Osteocyte (in vitro differentiated cells): ENCODE results near the gene ABCA5. TPM values are rescaled to one million over a fixed set of nuclear protein-coding genes. Genes with fewer than 3 reads are reported as not detected.

Experiments used
- DNase-seq: peaks from one replicate; pipeline ENCODE4 v3.0.0; 2021; ENCODE audit warnings: mixed read lengths; ENCODE audit not compliant: unreplicated experiment; ENCODE audit errors: extremely low spot score
- H3K27ac Mint-ChIP-seq: one replicate; pipeline ENCODE4 v1.8.0; 2021; ENCODE audit warnings: mild to moderate bottlenecking, mixed read lengths; ENCODE audit not compliant: unreplicated experiment
- H3K27me3 Mint-ChIP-seq: one replicate; pipeline ENCODE4 v1.8.0; 2021; ENCODE audit warnings: mixed read lengths; ENCODE audit not compliant: unreplicated experiment
- H3K36me3 Mint-ChIP-seq: one replicate; pipeline ENCODE4 v1.8.0; 2021; ENCODE audit warnings: mixed read lengths; ENCODE audit not compliant: unreplicated experiment
- H3K4me1 Mint-ChIP-seq: one replicate; pipeline ENCODE4 v1.8.0; 2021; ENCODE audit warnings: mixed read lengths; ENCODE audit not compliant: unreplicated experiment
- H3K4me3 Mint-ChIP-seq: one replicate; pipeline ENCODE4 v1.8.0; 2021; ENCODE audit warnings: mild to moderate bottlenecking, moderate library complexity, mixed read lengths; ENCODE audit not compliant: unreplicated experiment
- H3K9me3 Mint-ChIP-seq: one replicate; pipeline ENCODE4 v1.8.0; 2021; ENCODE audit warnings: mixed read lengths; ENCODE audit not compliant: unreplicated experiment
- total RNA-seq: library from RNA; stranded (reverse); gene quantifications from 2 replicates; pipeline ENCODE4 v1.2.1, GENCODE V29; 2021
- TF ChIP-seq, protein P1 (sequence below): fragments of 200-600 bp; sonication (generic); IDR thresholded peaks from 2 replicates; pipeline ENCODE4 v1.5.0; 2021; ENCODE audit warnings: antibody characterized with exemption, mild to moderate bottlenecking, moderate library complexity

The ABCA5 gene
- total RNA-seq, 1 donor from 2014 or later, result 15.9 TPM

DNA sequence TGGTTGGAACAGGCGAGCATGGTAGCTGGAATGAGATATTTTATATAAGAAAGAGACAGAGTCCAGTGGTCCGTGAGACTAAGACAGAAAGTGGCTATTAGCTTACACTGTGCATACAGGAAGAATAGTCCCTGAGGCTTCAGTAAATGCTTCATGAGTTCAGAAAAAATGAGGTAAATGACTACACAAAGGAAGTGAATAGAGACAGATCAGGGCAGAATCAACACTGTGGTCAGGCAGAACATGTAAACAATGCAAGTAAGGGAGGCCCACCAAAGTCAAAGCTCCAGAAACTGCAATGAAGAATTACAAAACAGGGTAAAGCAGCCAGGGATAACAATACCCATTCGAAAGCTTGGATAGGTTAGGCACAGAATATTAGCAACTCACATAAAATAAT lies 103.1 kb downstream of the ABCA5 start:
- DNase-seq, result no peak
- Mint-ChIP-seq H3K9me3 (no peaks in the 10 kb centered on the region), H3K27me3 (no peaks in the 10 kb centered on the region), H3K36me3 (peaks cover 5% of the 10 kb centered on the region), H3K4me3 (no peak overlapping the region), H3K4me1 (peaks cover 15% of the 10 kb centered on the region), H3K27ac (peak overlapping the region; percentile 9)
- TF ChIP-seq, protein P1, sequence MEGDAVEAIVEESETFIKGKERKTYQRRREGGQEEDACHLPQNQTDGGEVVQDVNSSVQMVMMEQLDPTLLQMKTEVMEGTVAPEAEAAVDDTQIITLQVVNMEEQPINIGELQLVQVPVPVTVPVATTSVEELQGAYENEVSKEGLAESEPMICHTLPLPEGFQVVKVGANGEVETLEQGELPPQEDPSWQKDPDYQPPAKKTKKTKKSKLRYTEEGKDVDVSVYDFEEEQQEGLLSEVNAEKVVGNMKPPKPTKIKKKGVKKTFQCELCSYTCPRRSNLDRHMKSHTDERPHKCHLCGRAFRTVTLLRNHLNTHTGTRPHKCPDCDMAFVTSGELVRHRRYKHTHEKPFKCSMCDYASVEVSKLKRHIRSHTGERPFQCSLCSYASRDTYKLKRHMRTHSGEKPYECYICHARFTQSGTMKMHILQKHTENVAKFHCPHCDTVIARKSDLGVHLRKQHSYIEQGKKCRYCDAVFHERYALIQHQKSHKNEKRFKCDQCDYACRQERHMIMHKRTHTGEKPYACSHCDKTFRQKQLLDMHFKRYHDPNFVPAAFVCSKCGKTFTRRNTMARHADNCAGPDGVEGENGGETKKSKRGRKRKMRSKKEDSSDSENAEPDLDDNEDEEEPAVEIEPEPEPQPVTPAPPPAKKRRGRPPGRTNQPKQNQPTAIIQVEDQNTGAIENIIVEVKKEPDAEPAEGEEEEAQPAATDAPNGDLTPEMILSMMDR, result no peak

DNA sequence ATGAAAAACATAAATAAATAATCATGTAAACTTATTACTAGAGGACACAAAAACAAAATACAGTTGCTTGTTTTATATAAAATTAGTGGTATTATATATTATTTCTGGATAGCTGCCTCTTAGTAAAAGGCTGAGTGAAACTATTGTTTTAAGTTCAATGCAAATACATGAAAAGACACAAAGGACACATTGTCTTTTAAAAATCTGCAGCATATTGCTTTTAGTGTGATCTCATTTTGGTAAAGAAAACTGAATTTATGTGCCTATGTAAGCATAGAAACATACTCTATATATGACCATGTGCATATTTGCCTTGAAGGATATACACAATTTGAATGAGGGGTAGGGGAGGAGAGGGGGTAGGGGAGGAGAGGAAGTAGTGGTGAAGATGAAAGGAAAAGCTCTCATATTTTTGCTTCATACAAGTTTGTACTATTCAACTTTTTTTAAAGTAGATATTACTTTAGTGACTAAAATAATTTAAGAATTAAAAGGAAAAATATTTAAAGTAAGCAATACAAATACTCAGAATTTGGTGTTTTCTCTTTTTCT lies 104.2 kb downstream of the ABCA5 start:
- no peaks in the 10 kb centered on the region for H3K27me3 Mint-ChIP-seq

DNA sequence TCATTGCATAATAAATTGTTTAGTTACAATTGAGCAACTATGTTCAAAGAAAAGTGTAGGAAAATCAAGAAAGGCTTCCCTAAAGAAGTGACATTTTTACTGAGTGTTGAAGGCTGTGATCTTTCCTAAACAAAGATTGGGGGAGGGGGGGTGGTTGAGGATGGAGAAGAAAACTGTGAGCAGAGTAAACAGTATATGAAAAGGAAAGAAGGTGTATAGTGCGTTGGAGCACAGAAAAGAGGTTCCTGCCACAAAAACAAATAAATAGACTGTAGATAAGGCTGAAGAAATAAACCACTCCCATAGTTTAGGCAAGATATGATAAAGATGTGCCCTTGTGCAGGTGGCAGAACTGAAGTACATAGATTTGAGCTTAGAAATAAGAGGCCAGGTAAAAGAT lies 106.8 kb downstream of the ABCA5 start:
- H3K36me3 Mint-ChIP-seq, result peaks cover 5% of the 10 kb centered on the region
- H3K27me3 Mint-ChIP-seq, result no peaks in the 10 kb centered on the region
- no peak for DNase-seq
- no peaks in the 10 kb centered on the region for H3K9me3 Mint-ChIP-seq
- TF ChIP-seq, protein P1, result no peak
- peaks cover 9% of the 10 kb centered on the region for H3K4me1 Mint-ChIP-seq
- H3K4me3 Mint-ChIP-seq, result no peak overlapping the region
- no peak overlapping the region for H3K27ac Mint-ChIP-seq

More for the DNA sequence above, 104.2 kb downstream of the ABCA5 start:
- TF ChIP-seq, protein P1, result no peak
- no peak overlapping the region for H3K4me3 Mint-ChIP-seq
- peaks cover 13% of the 10 kb centered on the region for H3K4me1 Mint-ChIP-seq
- H3K36me3 Mint-ChIP-seq, result peaks cover 5% of the 10 kb centered on the region
- no peak for DNase-seq
- no peaks in the 10 kb centered on the region for H3K9me3 Mint-ChIP-seq
- no peak overlapping the region for H3K27ac Mint-ChIP-seq

DNA sequence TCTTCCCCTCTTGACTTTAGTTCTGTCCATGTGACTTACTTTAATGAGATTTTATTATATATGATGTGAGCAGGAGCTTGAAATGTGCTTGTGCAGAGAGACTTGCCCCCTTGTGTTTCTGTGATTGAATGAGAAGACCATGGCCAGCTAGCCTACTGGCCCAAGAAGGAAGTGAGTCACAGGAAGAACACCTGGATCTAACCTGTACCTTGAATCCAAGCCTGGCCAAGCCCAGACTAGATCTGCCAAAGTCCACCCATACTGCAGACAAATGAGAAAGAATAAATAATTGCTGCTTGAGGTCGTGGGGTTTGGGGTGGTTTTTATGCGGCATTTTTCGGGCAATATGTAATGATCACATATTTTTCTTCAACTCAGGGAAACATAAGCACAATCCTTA lies 107.9 kb downstream of the ABCA5 start:
- TF ChIP-seq, protein P1, result no peak
- H3K4me3 Mint-ChIP-seq, result no peak overlapping the region
- no peak overlapping the region for H3K27ac Mint-ChIP-seq
- H3K9me3 Mint-ChIP-seq, result no peaks in the 10 kb centered on the region
- H3K36me3 Mint-ChIP-seq, result peaks cover 5% of the 10 kb centered on the region
- peaks cover 7% of the 10 kb centered on the region for H3K4me1 Mint-ChIP-seq
- H3K27me3 Mint-ChIP-seq, result no peaks in the 10 kb centered on the region
- no peak for DNase-seq

DNA sequence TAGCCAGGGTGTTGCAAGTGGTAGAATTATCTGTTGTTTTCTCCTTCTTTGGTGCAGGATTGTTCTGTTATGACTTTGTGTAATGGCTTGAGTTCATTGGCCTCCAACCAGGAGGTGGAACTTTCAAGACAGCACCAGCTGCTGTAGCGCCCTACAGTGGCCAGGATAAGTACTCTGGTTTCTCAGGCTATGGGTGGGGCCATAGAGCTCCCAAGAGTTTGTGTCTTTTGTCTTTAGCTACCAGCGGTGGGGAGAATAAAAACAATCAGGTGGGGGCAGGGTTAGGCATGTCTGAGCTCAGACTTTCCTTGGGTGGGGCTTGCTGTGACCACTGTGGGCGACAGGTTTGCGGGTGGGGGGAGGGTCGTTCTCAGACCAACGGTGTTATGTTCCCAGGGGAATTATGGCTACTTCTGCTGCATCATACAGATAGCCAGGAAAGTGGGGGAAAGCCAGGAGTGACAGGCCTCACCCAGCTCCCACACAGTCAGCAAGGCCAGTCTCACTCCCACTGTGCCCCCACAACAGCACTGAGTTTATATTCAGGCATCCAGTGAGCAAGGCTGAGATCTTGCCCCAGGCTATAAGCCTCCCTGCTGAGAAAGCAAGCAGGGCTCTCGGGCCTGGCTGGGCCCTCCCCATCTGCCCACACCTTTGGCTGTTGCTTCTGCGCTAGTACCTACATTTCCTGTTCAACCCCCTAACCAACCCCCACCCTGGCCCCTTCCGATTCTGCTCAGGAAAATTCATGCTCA lies 113.7 kb downstream of the ABCA5 start:
- H3K27ac Mint-ChIP-seq, result no peak overlapping the region

More for the DNA sequence above, 113.7 kb downstream of the ABCA5 start:
- DNase-seq, result no peak
- Mint-ChIP-seq H3K4me1 (no peaks in the 10 kb centered on the region), H3K4me3 (no peak overlapping the region), H3K9me3 (peaks cover 8% of the 10 kb centered on the region), H3K27me3 (no peaks in the 10 kb centered on the region), H3K36me3 (peaks cover 5% of the 10 kb centered on the region)
- TF ChIP-seq, protein P1, result no peak
